H9 (cell line): ENCODE data around the gene SLBP. TPM values are rescaled to one million over a fixed set of nuclear protein-coding genes. Genes with fewer than 3 reads are reported as not detected.

Source experiments
- DNase-seq: peaks from one replicate; pipeline ENCODE4 v3.0.0-alpha.2; 2017
- H2AFZ ChIP-seq: one replicate; pipeline ENCODE4 v1.6.1; 2013; ENCODE audit warnings: mild to moderate bottlenecking, low read length, control low read depth, moderate library complexity
- H2AK5ac ChIP-seq: 2 replicates; pipeline ENCODE4 v1.6.1; 2013; ENCODE audit warnings: low read length, control low read depth, mixed read lengths; ENCODE audit not compliant: insufficient read length
- H2BK120ac ChIP-seq: one replicate; pipeline ENCODE4 v1.6.1; 2013; ENCODE audit warnings: low read depth, mild to moderate bottlenecking, low read length, control low read depth, inconsistent platforms; ENCODE audit not compliant: poor library complexity, severe bottlenecking
- H2BK12ac ChIP-seq: 2 replicates; pipeline ENCODE4 v1.6.1; 2013; ENCODE audit warnings: low read length, control low read depth, mixed read lengths, low read depth; ENCODE audit not compliant: insufficient read length
- H2BK15ac ChIP-seq: 2 replicates; pipeline ENCODE4 v1.6.1; 2013; ENCODE audit warnings: low read depth, low read length, control low read depth
- H2BK20ac ChIP-seq: one replicate; pipeline ENCODE4 v1.6.1; 2013; ENCODE audit warnings: low read depth, mild to moderate bottlenecking, low read length, control low read depth, inconsistent platforms; ENCODE audit not compliant: poor library complexity, severe bottlenecking
- H2BK5ac ChIP-seq: 2 replicates; pipeline ENCODE4 v1.6.1; 2013; ENCODE audit warnings: low read length, control low read depth, mixed read lengths; ENCODE audit not compliant: insufficient read length
- H3K14ac ChIP-seq: 2 replicates; pipeline ENCODE4 v1.6.1; 2013; ENCODE audit warnings: low read length, control low read depth; ENCODE audit not compliant: insufficient read depth
- H3K18ac ChIP-seq: 2 replicates; pipeline ENCODE4 v1.6.1; 2013; ENCODE audit warnings: low read depth, mild to moderate bottlenecking, mixed read lengths, low read length, control low read depth; ENCODE audit not compliant: insufficient read length
- H3K23ac ChIP-seq: 2 replicates; pipeline ENCODE4 v1.6.1; 2013; ENCODE audit warnings: low read length, control low read depth, mixed read lengths, low read depth; ENCODE audit not compliant: insufficient read length
- H3K23me2 ChIP-seq: 2 replicates; pipeline ENCODE4 v1.6.1; 2013; ENCODE audit warnings: low read depth, mild to moderate bottlenecking, mixed read lengths, low read length, control low read depth; ENCODE audit not compliant: insufficient read length, poor library complexity, severe bottlenecking
- H3K27ac ChIP-seq: 2 replicates; pipeline ENCODE4 v1.5.1; 2013; ENCODE audit warnings: low read length, control low read depth, mixed read lengths, low read depth; ENCODE audit not compliant: insufficient read length
- H3K27me3 ChIP-seq: 2 replicates; pipeline ENCODE4 v1.6.1; 2013; ENCODE audit warnings: low read length, control low read depth, inconsistent platforms; ENCODE audit not compliant: insufficient read depth
- H3K4ac ChIP-seq: 2 replicates; pipeline ENCODE4 v1.6.1; 2013; ENCODE audit warnings: low read depth, mild to moderate bottlenecking, control low read depth, inconsistent platforms, low read length, moderate library complexity
- H3K4me1 ChIP-seq: 2 replicates; pipeline ENCODE4 v1.6.1; 2013; ENCODE audit warnings: low read length, control low read depth, inconsistent platforms; ENCODE audit not compliant: insufficient read depth
- H3K4me2 ChIP-seq: 2 replicates; pipeline ENCODE4 v1.6.1; 2013; ENCODE audit warnings: low read length, control low read depth, mixed read lengths; ENCODE audit not compliant: insufficient read length, insufficient read depth
- H3K56ac ChIP-seq: 2 replicates; pipeline ENCODE4 v1.6.1; 2013; ENCODE audit warnings: low read depth, mild to moderate bottlenecking, mixed read lengths, low read length, control low read depth; ENCODE audit not compliant: insufficient read length
- H3K79me1 ChIP-seq: 2 replicates; pipeline ENCODE4 v1.6.1; 2013; ENCODE audit warnings: low read depth, mild to moderate bottlenecking, moderate library complexity, low read length, control low read depth, inconsistent platforms; ENCODE audit not compliant: insufficient read depth, poor library complexity, severe bottlenecking
- H3K79me2 ChIP-seq: 2 replicates; pipeline ENCODE4 v1.6.1; 2013; ENCODE audit warnings: low read length, control low read depth, inconsistent platforms; ENCODE audit not compliant: insufficient read depth
- H3K9ac ChIP-seq: 2 replicates; pipeline ENCODE4 v1.6.1; 2013; ENCODE audit warnings: low read length, control low read depth, mixed read lengths; ENCODE audit not compliant: insufficient read length; ENCODE audit errors: extremely low read depth
- H3K9me3 ChIP-seq: one replicate; pipeline ENCODE4 v1.6.1; 2013; ENCODE audit warnings: low read depth, low read length, inconsistent platforms; ENCODE audit not compliant: control insufficient read depth
- H3T11ph ChIP-seq: one replicate; pipeline ENCODE4 v1.6.1; 2013; ENCODE audit warnings: mild to moderate bottlenecking, low read length, control low read depth, inconsistent platforms
- H4K20me1 ChIP-seq: one replicate; pipeline ENCODE4 v1.6.1; 2013; ENCODE audit not compliant: control insufficient read depth, insufficient read length, insufficient read depth
- H4K5ac ChIP-seq: 2 replicates; pipeline ENCODE4 v1.6.1; 2013; ENCODE audit warnings: low read depth, mild to moderate bottlenecking, mixed read lengths, low read length, control low read depth; ENCODE audit not compliant: insufficient read length
- H4K8ac ChIP-seq: replicated peaks from 2 replicates; pipeline ENCODE4 v1.6.1; 2013; ENCODE audit warnings: low read length, control low read depth, mixed read lengths, low read depth; ENCODE audit not compliant: insufficient read length
- H4K91ac ChIP-seq: 2 replicates; pipeline ENCODE4 v1.6.1; 2013; ENCODE audit warnings: low read depth, mild to moderate bottlenecking, moderate library complexity, mixed read lengths, low read length, control low read depth; ENCODE audit not compliant: insufficient read length
- H3K27ac Mint-ChIP-seq, 3 experiments: 2 replicates in 2 of 3; 3 replicates in 1 of 3; pipeline ENCODE4 v1.8.0; 2020 to 2021; ENCODE audit warnings: mixed read lengths in 3 of 3, mild to moderate bottlenecking in 1 of 3, moderate library complexity in 1 of 3
- H3K27me3 Mint-ChIP-seq: 2 replicates; pipeline ENCODE4 v1.8.0; 2021; ENCODE audit warnings: low read depth, mild to moderate bottlenecking, moderate library complexity, mixed read lengths
- H3K36me3 Mint-ChIP-seq, 3 experiments: 2 replicates in 2 of 3; 3 replicates in 1 of 3; pipeline ENCODE4 v1.8.0; 2020 to 2021; ENCODE audit warnings: low read depth in 3 of 3, mixed read lengths in 3 of 3; ENCODE audit not compliant: insufficient read depth in 1 of 3
- H3K4me1 Mint-ChIP-seq, 2 experiments: 2 replicates each; pipeline ENCODE4 v1.8.0; 2020; ENCODE audit warnings: mixed read lengths in 2 of 2
- H3K4me3 Mint-ChIP-seq, 2 experiments: 2 replicates in 1 of 2; 3 replicates in 1 of 2; pipeline ENCODE4 v1.8.0; 2020 to 2021; ENCODE audit warnings: mild to moderate bottlenecking in 2 of 2, mixed read lengths in 2 of 2, moderate library complexity in 1 of 2
- H3K9me3 Mint-ChIP-seq, 2 experiments: 2 replicates in 1 of 2; 3 replicates in 1 of 2; pipeline ENCODE4 v1.8.0; 2020; ENCODE audit warnings: mild to moderate bottlenecking in 2 of 2, mixed read lengths in 2 of 2, moderate library complexity in 1 of 2
- CTCF ChIP-seq: fragments of 200-600 bp; sonication (generic); conservative IDR thresholded peaks from 3 replicates; pipeline ENCODE4 v1.8.0; 2021; ENCODE audit warnings: antibody characterized with exemption, mild to moderate bottlenecking
- WGBS: extraction: QIAGEN DNeasy Blood & Tissue Kit; methylation state at CpG from one replicate; pipeline ENCODE4 v1.1.7; 2013; ENCODE audit warnings: missing lambda C conversion rate, low lambda C conversion rate, mixed read lengths; ENCODE audit not compliant: insufficient read length; ENCODE audit errors: extremely low coverage; 5-methylcytosine and 5-hydroxymethylcytosine counted together
- total RNA-seq: library from RNA; stranded (reverse); gene quantifications from 2 replicates; pipeline ENCODE4 v1.2.1, GENCODE V29; 2021

The SLBP gene
- total RNA-seq, 1 experiment from 2014 or later = 62.7 TPM

DNA sequence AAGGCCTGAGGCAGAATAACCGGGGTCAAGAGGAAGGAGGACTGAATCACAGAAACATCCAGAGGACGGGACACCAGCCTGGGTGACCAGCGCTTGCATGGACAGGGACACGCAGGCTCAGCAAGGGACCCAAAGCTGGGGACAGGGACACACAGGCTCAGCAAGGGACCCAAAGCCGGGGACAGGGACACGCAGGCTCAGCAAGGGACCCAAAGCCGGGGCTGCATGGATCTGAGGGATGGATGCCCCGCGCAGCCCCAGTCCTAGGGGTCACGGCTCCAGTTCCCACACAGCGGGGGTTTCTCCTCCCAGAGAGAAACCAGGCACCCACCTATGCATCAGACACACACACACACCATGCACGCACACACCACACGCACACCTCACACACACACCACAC, 60.5 kb downstream of the SLBP start:
- H3K36me3 Mint-ChIP-seq = peaks cover 0 to 4% (median 2%) of the 10 kb centered on the region in 3 experiments; a peak in 3 of 7 replicates
- no peak overlapping the region for H3K27ac Mint-ChIP-seq
- no peaks in the 10 kb centered on the region for H3K27me3 Mint-ChIP-seq

More for the DNA sequence above, 60.5 kb downstream of the SLBP start:
- Histone ChIP-seq H2BK20ac (no peak overlapping the region), H3K9ac (no peak overlapping the region), H4K5ac (no peak overlapping the region), H3K14ac (no peak overlapping the region), H3K56ac (no peak overlapping the region), H3K9me3 (no peaks in the 10 kb centered on the region), H3K23ac (no peak overlapping the region), H3K18ac (no peak overlapping the region), H2AK5ac (no peak overlapping the region), H2BK12ac (no peak overlapping the region), H2BK5ac (no peak overlapping the region), H4K91ac (no peak overlapping the region), H2BK120ac (no peak overlapping the region), H4K8ac (no peak overlapping the region), H2BK15ac (no peak overlapping the region), H3K4me2 (no peak overlapping the region), H3K23me2 (no peaks in the 10 kb centered on the region), H3T11ph (no peak overlapping the region), H3K27ac (no peak overlapping the region), H3K27me3 (no peaks in the 10 kb centered on the region), H3K79me2 (no peaks in the 10 kb centered on the region), H3K4ac (no peak overlapping the region), H3K79me1 (no peaks in the 10 kb centered on the region), H4K20me1 (no peaks in the 10 kb centered on the region), H3K4me1 (no peaks in the 10 kb centered on the region), H2AFZ (no peak overlapping the region)
- no peak for TF ChIP-seq CTCF
- DNase-seq = no peak
- H3K4me3 Mint-ChIP-seq = no peak overlapping the region
- no peaks in the 10 kb centered on the region for H3K9me3 Mint-ChIP-seq
- H3K4me1 Mint-ChIP-seq = no peaks in the 10 kb centered on the region
- WGBS = no CpG with 5 or more reads among the region's 13 CpGs
